PC-9 (cell line): ENCODE data around the gene ITSN2. TPM values are rescaled to one million over a fixed set of nuclear protein-coding genes. Genes with fewer than 3 reads are reported as not detected.

Experiments used
- BruUV-seq: library from RNA; stranded (reverse); fragments of 400-500 nt; replicated peaks from 2 replicates; lab custom pipeline; 2021; lab: Mats Ljungman, UMichigan
- CTCF ChIA-PET: fragments of 300-600 bp; sonication (Branson Sonifier 250); formaldehyde crosslinking; loops from one replicate; lab custom pipeline; 2022; ENCODE audit warnings: antibody characterized with exemption; lab: Charles Lee
- POLR2A ChIA-PET: fragments of 300-600 bp; sonication (Branson Sonifier 250); formaldehyde crosslinking; loops from one replicate; lab custom pipeline; 2022; ENCODE audit warnings: antibody characterized with exemption; ENCODE audit not compliant: unreplicated experiment; lab: Charles Lee
- DNase-seq, 2 experiments: peaks; one replicate each; pipeline versions ENCODE4 v3.0.0 to v3.0.0-alpha.2; 2015 to 2022; ENCODE audit warnings: mixed read lengths in 1 of 2
- H2AFZ ChIP-seq: fragments of 200-600 bp; sonication (generic); 2 replicates; pipeline ENCODE4 v1.8.1; 2017; ENCODE audit warnings: antibody characterized with exemption
- H3F3A ChIP-seq: fragments of 200-600 bp; sonication (generic); 2 replicates; pipeline ENCODE4 v1.8.1; 2017; ENCODE audit warnings: antibody characterized with exemption, mild to moderate bottlenecking, low read depth; ENCODE audit not compliant: insufficient read depth
- H3K27ac ChIP-seq: fragments of 200-600 bp; sonication (generic); 2 replicates; pipeline ENCODE4 v1.6.1; 2016; ENCODE audit warnings: mixed run types
- H3K27me3 ChIP-seq: fragments of 200-600 bp; sonication (generic); 2 replicates; pipeline ENCODE4 v1.6.1; 2016; ENCODE audit warnings: low read depth, mixed run types; ENCODE audit not compliant: insufficient read depth
- H3K36me3 ChIP-seq: fragments of 200-600 bp; sonication (generic); 2 replicates; pipeline ENCODE4 v1.6.1; 2016; ENCODE audit warnings: low read depth, mixed run types
- H3K4me1 ChIP-seq: fragments of 200-600 bp; sonication (generic); replicated peaks from 2 replicates; pipeline ENCODE4 v1.6.1; 2016; ENCODE audit warnings: mixed run types; ENCODE audit not compliant: insufficient read depth
- H3K4me2 ChIP-seq: fragments of 200-600 bp; sonication (generic); 2 replicates; pipeline ENCODE4 v1.6.1; 2017; ENCODE audit warnings: mixed run types
- H3K4me3 ChIP-seq: fragments of 200-600 bp; sonication (generic); 2 replicates; pipeline ENCODE4 v1.6.1; 2016; ENCODE audit warnings: mixed run types
- H3K79me2 ChIP-seq: fragments of 200-600 bp; sonication (generic); 2 replicates; pipeline ENCODE4 v1.6.1; 2017; ENCODE audit warnings: low read depth, mixed run types
- H3K9me2 ChIP-seq: fragments of 200-600 bp; sonication (generic); 2 replicates; pipeline ENCODE4 v1.8.1; 2017; ENCODE audit warnings: mild to moderate bottlenecking; ENCODE audit not compliant: insufficient read depth
- H3K9me3 ChIP-seq: fragments of 200-600 bp; sonication (generic); 2 replicates; pipeline ENCODE4 v1.8.1; 2016; ENCODE audit warnings: low read depth; ENCODE audit not compliant: insufficient read depth
- H4K20me1 ChIP-seq: fragments of 200-600 bp; sonication (generic); 2 replicates; pipeline ENCODE4 v1.8.1; 2017; ENCODE audit not compliant: insufficient read depth
- CTCF ChIP-seq: fragments of 200-600 bp; sonication (generic); conservative IDR thresholded peaks from 2 replicates; pipeline ENCODE4 v1.6.1; 2017; ENCODE audit warnings: mixed run types, antibody characterized with exemption, mild to moderate bottlenecking, moderate library complexity
- EZH2 ChIP-seq: fragments of 200-600 bp; sonication (generic); IDR thresholded peaks from 2 replicates; pipeline ENCODE4 v1.8.0; 2017; ENCODE audit warnings: antibody characterized with exemption, low read depth
- intact Hi-C: fragments of 100-400 bp; cut with micrococcal nuclease; formaldehyde crosslinking; loops from one replicate; pipeline ENCODE4 v1.10.0; 2022; ENCODE audit not compliant: unreplicated experiment
- total RNA-seq: library from RNA; stranded (reverse); gene quantifications from 2 replicates; pipeline ENCODE4 v1.2.3, GENCODE V29; 2021

ITSN2 gene
- total RNA-seq, 1 experiment from 2014 or later, result 28.4 TPM

- no peaks in the 10 kb centered on the region for H3K9me2 ChIP-seq
- TF ChIP-seq CTCF (no peak), EZH2 (no peak)
- no peak for DNase-seq
- ChIA-PET POLR2A (no interaction called here), CTCF (no interaction called here)
- H3K27ac ChIP-seq, result no peak overlapping the region
- no peaks in the 10 kb centered on the region for H3F3A ChIP-seq
- H3K4me2 ChIP-seq, result no peak overlapping the region
- H3K4me1 ChIP-seq, result no peaks in the 10 kb centered on the region
- 0 out of 2 replicates have a peak, but pooled peaks cover 7% of the 10 kb centered on the region for H4K20me1 ChIP-seq
- no peaks in the 10 kb centered on the region for H3K9me3 ChIP-seq
- no peaks in the 10 kb centered on the region for H3K36me3 ChIP-seq
- H2AFZ ChIP-seq, result no peak overlapping the region
- no peak overlapping the region for H3K4me3 ChIP-seq
- intact Hi-C loops, result no loop called here
- BruUV-seq, result no TSS peak
- no peaks in the 10 kb centered on the region for H3K27me3 ChIP-seq
- H3K79me2 ChIP-seq, result peaks cover 8% of the 10 kb centered on the region; the same call in 1 of the 2 replicates
Measured at GRCh38 chr2:24329700-24330099, 30.6 kb downstream of the ITSN2 start.

GRCh38 chr2:24328010-24328409 lies 32.3 kb downstream of the ITSN2 start:
- Histone ChIP-seq H4K20me1 (0 out of 2 replicates have a peak, but pooled peaks cover 7% of the 10 kb centered on the region), H3K9me2 (no peaks in the 10 kb centered on the region), H3K79me2 (peaks cover 8% of the 10 kb centered on the region; the same call in 1 of the 2 replicates), H3K9me3 (no peaks in the 10 kb centered on the region), H3K27me3 (no peaks in the 10 kb centered on the region), H3K27ac (no peak overlapping the region), H3F3A (no peaks in the 10 kb centered on the region), H3K4me3 (no peak overlapping the region), H3K36me3 (no peaks in the 10 kb centered on the region), H3K4me1 (no peaks in the 10 kb centered on the region), H3K4me2 (no peak overlapping the region), H2AFZ (no peak overlapping the region)
- intact Hi-C loops, result no loop called here
- TF ChIP-seq CTCF (no peak), EZH2 (no peak)
- no peak for DNase-seq
- no TSS peak for BruUV-seq
- CTCF ChIA-PET, result interaction anchor here (0.6 kb wide), 1 partner anchor 77 kb away, joined by 3 read pairs; no protein-coding TSS in a partner anchor
- POLR2A ChIA-PET, result no interaction called here

GRCh38 chr2:24317491-24317920 lies 42.8 kb downstream of the ITSN2 start:
- intact Hi-C loops, result no loop called here
- no peaks in the 10 kb centered on the region for H4K20me1 ChIP-seq
- H3F3A ChIP-seq, result no peaks in the 10 kb centered on the region
- H2AFZ ChIP-seq, result no peak overlapping the region
- peaks cover 4% of the 10 kb centered on the region; the same call in 1 of the 2 replicates for H3K79me2 ChIP-seq
- TF ChIP-seq CTCF, result no peak
- TF ChIP-seq EZH2, result no peak
- H3K27ac ChIP-seq, result no peak overlapping the region
- H3K9me3 ChIP-seq, result no peaks in the 10 kb centered on the region
- no peaks in the 10 kb centered on the region for H3K36me3 ChIP-seq
- H3K4me3 ChIP-seq, result no peak overlapping the region
- CTCF ChIA-PET, result no interaction called here
- H3K4me2 ChIP-seq, result no peak overlapping the region
- DNase-seq, result no peak
- no peaks in the 10 kb centered on the region for H3K4me1 ChIP-seq
- no peaks in the 10 kb centered on the region for H3K27me3 ChIP-seq
- BruUV-seq, result no TSS peak
- no peaks in the 10 kb centered on the region for H3K9me2 ChIP-seq
- POLR2A ChIA-PET, result no interaction called here
